ENCODE results near the gene ARHGAP24.

DNA sequence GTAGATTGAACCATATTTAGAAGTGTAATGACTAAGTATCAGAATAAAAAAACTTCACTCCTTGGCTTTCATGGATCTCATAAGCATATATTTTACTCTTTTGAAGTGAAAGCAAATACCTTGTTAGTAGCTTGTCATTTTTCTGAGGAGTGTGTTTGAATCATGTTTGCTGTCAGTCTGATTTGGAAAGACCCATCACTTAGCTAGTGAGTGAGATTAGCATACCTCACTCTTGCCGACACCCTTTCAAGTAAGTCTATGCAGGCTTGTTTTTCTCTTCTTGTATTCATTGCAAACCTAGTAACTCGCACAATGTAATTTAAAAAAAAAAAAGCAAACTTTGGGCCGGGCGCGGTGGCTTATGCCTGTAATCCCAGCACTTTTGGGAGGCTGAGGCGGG, 360.0 kb downstream of the ARHGAP24 start:
- TF ChIP-seq, protein P1, sequence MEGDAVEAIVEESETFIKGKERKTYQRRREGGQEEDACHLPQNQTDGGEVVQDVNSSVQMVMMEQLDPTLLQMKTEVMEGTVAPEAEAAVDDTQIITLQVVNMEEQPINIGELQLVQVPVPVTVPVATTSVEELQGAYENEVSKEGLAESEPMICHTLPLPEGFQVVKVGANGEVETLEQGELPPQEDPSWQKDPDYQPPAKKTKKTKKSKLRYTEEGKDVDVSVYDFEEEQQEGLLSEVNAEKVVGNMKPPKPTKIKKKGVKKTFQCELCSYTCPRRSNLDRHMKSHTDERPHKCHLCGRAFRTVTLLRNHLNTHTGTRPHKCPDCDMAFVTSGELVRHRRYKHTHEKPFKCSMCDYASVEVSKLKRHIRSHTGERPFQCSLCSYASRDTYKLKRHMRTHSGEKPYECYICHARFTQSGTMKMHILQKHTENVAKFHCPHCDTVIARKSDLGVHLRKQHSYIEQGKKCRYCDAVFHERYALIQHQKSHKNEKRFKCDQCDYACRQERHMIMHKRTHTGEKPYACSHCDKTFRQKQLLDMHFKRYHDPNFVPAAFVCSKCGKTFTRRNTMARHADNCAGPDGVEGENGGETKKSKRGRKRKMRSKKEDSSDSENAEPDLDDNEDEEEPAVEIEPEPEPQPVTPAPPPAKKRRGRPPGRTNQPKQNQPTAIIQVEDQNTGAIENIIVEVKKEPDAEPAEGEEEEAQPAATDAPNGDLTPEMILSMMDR (IDR thresholded peaks at IDR 0.05 in 2 of 3, conservative IDR thresholded peaks at IDR 0.05 in 1 of 3; ENCODE audit: control insufficient read depth in 2 of 3, extremely low read depth in 1 of 3, insufficient read depth in 1 of 3, low read depth in 3 of 3, low read length in 3 of 3): no peak
- TF ChIP-seq ZNF217 (IDR thresholded peaks at IDR 0.05) (no peak), EZH2 (IDR thresholded peaks at IDR 0.05; ENCODE audit: borderline replicate concordance, control insufficient read depth, low read depth, low read length) (no peak), TAF1 (IDR thresholded peaks at IDR 0.05; ENCODE audit: borderline replicate concordance, low read depth, low read length) (no peak), ZNF384 (IDR thresholded peaks at IDR 0.05; ENCODE audit: borderline replicate concordance, low read depth, low read length) (no peak), SRF (IDR thresholded peaks at IDR 0.05; ENCODE audit: low read depth in 2 of 2, low read length in 2 of 2) (no peak), POLR2A (IDR thresholded peaks at IDR 0.05; ENCODE audit: low read depth, low read length) (no peak)
